ENCODE measurements around the gene UBE2Z. TPM values are rescaled to one million over a fixed set of nuclear protein-coding genes. Genes with fewer than 3 reads are reported as not detected.

The UBE2Z gene
- total and polyA plus RNA-seq, 2 of the 13 experiments (the other 11 are each of a cell fraction or from before 2014, with no cell fraction given): 63.2 to 122 TPM

DNA sequence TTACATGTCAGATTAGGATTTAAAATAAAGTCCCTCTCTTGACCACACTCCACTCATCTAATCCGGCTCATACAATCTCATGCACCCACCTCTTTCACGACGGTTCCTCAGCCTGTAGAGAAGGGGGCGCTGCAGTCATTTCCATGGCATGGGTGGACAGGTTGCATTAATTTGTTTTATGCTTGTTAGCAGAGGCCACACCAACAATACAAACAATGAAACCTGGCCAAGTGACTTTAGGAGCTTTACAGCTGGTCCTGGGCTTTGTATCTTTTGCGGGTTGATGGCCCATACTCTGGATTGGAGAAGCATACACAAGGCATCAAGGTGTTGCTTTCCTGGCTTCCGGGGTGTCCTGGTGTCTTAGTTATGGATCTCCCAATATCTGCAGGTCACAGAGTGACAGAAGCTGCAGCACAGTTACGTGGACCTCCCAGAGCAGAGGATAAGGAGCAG is 46.1 kb downstream of the UBE2Z start (continued):
- TF ChIP-seq ZNF703 (CRISPR knock-in tag; IDR thresholded peaks at IDR 0.05; ENCODE audit: borderline replicate concordance) (no peak), SP2 (CRISPR knock-in tag; IDR thresholded peaks at IDR 0.05) (no peak), JUND (CRISPR knock-in tag; IDR thresholded peaks at IDR 0.05) (no peak), ELK4 (CRISPR knock-in tag; IDR thresholded peaks at IDR 0.05; ENCODE audit: borderline replicate concordance) (no peak), MTF1 (CRISPR knock-in tag; IDR thresholded peaks at IDR 0.05) (no peak), ZSCAN29 (CRISPR knock-in tag; conservative IDR thresholded peaks at IDR 0.05) (no peak), PLSCR1 (CRISPR knock-in tag; IDR thresholded peaks at IDR 0.05; ENCODE audit: borderline replicate concordance) (no peak), SP1 (IDR thresholded peaks at IDR 0.05) (no peak), SP1 (CRISPR knock-in tag; IDR thresholded peaks at IDR 0.05) (no peak), DNMT1 (CRISPR knock-in tag; IDR thresholded peaks at IDR 0.05) (no peak), TEF (CRISPR knock-in tag; IDR thresholded peaks at IDR 0.05) (no peak), ZNF225 (CRISPR knock-in tag; IDR thresholded peaks at IDR 0.05) (no peak), ZNF414 (CRISPR knock-in tag; IDR thresholded peaks at IDR 0.05) (no peak), TCF7 (IDR thresholded peaks at IDR 0.05; ENCODE audit: low read depth) (no peak), RARG (CRISPR knock-in tag; IDR thresholded peaks at IDR 0.05; ENCODE audit: low read depth) (no peak), ZNF891 (CRISPR knock-in tag; IDR thresholded peaks at IDR 0.05) (no peak), PRPF4 (IDR thresholded peaks at IDR 0.05; ENCODE audit: low read depth, low read length, poor library complexity, severe bottlenecking) (no peak)
- TF ChIP-seq, protein P1, sequence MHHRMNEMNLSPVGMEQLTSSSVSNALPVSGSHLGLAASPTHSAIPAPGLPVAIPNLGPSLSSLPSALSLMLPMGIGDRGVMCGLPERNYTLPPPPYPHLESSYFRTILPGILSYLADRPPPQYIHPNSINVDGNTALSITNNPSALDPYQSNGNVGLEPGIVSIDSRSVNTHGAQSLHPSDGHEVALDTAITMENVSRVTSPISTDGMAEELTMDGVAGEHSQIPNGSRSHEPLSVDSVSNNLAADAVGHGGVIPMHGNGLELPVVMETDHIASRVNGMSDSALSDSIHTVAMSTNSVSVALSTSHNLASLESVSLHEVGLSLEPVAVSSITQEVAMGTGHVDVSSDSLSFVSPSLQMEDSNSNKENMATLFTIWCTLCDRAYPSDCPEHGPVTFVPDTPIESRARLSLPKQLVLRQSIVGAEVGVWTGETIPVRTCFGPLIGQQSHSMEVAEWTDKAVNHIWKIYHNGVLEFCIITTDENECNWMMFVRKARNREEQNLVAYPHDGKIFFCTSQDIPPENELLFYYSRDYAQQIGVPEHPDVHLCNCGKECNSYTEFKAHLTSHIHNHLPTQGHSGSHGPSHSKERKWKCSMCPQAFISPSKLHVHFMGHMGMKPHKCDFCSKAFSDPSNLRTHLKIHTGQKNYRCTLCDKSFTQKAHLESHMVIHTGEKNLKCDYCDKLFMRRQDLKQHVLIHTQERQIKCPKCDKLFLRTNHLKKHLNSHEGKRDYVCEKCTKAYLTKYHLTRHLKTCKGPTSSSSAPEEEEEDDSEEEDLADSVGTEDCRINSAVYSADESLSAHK (CRISPR knock-in tag; IDR thresholded peaks at IDR 0.05; ENCODE audit: borderline replicate concordance): no peak
- TF ChIP-seq, protein P2, sequence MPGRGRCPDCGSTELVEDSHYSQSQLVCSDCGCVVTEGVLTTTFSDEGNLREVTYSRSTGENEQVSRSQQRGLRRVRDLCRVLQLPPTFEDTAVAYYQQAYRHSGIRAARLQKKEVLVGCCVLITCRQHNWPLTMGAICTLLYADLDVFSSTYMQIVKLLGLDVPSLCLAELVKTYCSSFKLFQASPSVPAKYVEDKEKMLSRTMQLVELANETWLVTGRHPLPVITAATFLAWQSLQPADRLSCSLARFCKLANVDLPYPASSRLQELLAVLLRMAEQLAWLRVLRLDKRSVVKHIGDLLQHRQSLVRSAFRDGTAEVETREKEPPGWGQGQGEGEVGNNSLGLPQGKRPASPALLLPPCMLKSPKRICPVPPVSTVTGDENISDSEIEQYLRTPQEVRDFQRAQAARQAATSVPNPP (CRISPR knock-in tag; IDR thresholded peaks at IDR 0.05): no peak
- TF ChIP-seq, protein P3, sequence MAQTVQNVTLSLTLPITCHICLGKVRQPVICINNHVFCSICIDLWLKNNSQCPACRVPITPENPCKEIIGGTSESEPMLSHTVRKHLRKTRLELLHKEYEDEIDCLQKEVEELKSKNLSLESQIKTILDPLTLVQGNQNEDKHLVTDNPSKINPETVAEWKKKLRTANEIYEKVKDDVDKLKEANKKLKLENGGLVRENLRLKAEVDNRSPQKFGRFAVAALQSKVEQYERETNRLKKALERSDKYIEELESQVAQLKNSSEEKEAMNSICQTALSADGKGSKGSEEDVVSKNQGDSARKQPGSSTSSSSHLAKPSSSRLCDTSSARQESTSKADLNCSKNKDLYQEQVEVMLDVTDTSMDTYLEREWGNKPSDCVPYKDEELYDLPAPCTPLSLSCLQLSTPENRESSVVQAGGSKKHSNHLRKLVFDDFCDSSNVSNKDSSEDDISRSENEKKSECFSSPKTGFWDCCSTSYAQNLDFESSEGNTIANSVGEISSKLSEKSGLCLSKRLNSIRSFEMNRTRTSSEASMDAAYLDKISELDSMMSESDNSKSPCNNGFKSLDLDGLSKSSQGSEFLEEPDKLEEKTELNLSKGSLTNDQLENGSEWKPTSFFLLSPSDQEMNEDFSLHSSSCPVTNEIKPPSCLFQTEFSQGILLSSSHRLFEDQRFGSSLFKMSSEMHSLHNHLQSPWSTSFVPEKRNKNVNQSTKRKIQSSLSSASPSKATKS (CRISPR knock-in tag; IDR thresholded peaks at IDR 0.05): no peak
- TF ChIP-seq, protein P4, sequence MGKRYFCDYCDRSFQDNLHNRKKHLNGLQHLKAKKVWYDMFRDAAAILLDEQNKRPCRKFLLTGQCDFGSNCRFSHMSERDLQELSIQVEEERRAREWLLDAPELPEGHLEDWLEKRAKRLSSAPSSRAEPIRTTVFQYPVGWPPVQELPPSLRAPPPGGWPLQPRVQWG (CRISPR knock-in tag; IDR thresholded peaks at IDR 0.05; ENCODE audit: borderline replicate concordance, low read depth): no peak

Data from HepG2 (cell line).